Left ventricle myocardium inferior (tissue), 1 donor: ENCODE results near the gene GLG1. TPM values are rescaled to one million over a fixed set of nuclear protein-coding genes. Genes with fewer than 3 reads are reported as not detected.

ENCODE experiments used
- DNase-seq: peaks from one replicate; pipeline ENCODE4 v3.0.0-alpha.2; 2020
- H3K27ac ChIP-seq: fragments of 200-600 bp; replicated peaks from 2 replicates; pipeline ENCODE4 v1.8.0; 2021
- H3K27me3 ChIP-seq: fragments of 200-600 bp; 2 replicates; pipeline ENCODE4 v1.8.0; 2021; ENCODE audit warnings: low read depth
- H3K36me3 ChIP-seq: fragments of 200-600 bp; 2 replicates; pipeline ENCODE4 v1.8.0; 2021
- H3K4me1 ChIP-seq: fragments of 200-600 bp; 2 replicates; pipeline ENCODE4 v1.8.0; 2021
- H3K4me3 ChIP-seq: fragments of 200-600 bp; 2 replicates; pipeline ENCODE4 v1.8.0; 2021; ENCODE audit warnings: mild to moderate bottlenecking, moderate library complexity
- H3K9me3 ChIP-seq: fragments of 200-600 bp; replicated peaks from 2 replicates; pipeline ENCODE4 v1.8.0; 2021
- intact Hi-C: fragments of 100-400 bp; cut with micrococcal nuclease; formaldehyde crosslinking; loops from one replicate; pipeline ENCODE4 v1.11.0; 2022
- total RNA-seq: library from RNA; stranded (reverse); fragmentation: NEBNext Ultra II Directional; extraction: Animal tissue kit (Norgen Biotek cat#: 25700); gene quantifications from one replicate; pipeline ENCODE4 v1.2.1, GENCODE V29; 2021
- TF ChIP-seq, protein P1 (sequence below): fragments of 200-600 bp; IDR thresholded peaks from 2 replicates; pipeline ENCODE4 v1.8.0; 2021; ENCODE audit warnings: antibody characterized with exemption, mild to moderate bottlenecking, borderline replicate concordance
- donor health status: DM: no; HTN: yes; CAD: no; lungs with severe emphysema.

Gene GLG1
- total RNA-seq, 1 donor from 2014 or later: 72.7 TPM

DNA sequence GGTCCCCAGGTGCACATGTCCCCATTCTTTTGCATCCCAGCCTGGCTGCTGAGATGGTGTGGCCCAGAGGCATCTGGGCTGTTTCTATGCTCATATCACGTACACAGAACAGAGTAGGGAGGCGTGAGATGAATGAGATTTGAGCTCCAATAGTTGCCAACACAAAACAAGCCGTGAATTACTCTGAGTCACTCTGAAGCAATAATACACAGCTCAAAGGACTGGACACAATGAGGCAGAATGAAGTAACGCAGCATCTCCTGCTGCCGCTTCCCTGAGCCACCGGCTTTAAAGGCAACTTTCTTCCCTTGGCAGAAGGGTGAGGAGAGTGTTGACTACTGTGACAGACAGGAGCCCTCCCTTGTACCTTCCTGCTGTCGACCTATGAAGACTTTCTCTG is 151.7 kb downstream of the GLG1 start:
- H3K4me3 ChIP-seq: no peak overlapping the region
- H3K36me3 ChIP-seq: peaks cover 89% of the 10 kb centered on the region
- DNase-seq: no peak
- no peaks in the 10 kb centered on the region for H3K27me3 ChIP-seq
- TF ChIP-seq, protein P1, sequence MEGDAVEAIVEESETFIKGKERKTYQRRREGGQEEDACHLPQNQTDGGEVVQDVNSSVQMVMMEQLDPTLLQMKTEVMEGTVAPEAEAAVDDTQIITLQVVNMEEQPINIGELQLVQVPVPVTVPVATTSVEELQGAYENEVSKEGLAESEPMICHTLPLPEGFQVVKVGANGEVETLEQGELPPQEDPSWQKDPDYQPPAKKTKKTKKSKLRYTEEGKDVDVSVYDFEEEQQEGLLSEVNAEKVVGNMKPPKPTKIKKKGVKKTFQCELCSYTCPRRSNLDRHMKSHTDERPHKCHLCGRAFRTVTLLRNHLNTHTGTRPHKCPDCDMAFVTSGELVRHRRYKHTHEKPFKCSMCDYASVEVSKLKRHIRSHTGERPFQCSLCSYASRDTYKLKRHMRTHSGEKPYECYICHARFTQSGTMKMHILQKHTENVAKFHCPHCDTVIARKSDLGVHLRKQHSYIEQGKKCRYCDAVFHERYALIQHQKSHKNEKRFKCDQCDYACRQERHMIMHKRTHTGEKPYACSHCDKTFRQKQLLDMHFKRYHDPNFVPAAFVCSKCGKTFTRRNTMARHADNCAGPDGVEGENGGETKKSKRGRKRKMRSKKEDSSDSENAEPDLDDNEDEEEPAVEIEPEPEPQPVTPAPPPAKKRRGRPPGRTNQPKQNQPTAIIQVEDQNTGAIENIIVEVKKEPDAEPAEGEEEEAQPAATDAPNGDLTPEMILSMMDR: no peak
- no peaks in the 10 kb centered on the region for H3K9me3 ChIP-seq
- intact Hi-C loops: no loop called here
- no peak overlapping the region for H3K27ac ChIP-seq
- peaks cover 13% of the 10 kb centered on the region for H3K4me1 ChIP-seq

DNA sequence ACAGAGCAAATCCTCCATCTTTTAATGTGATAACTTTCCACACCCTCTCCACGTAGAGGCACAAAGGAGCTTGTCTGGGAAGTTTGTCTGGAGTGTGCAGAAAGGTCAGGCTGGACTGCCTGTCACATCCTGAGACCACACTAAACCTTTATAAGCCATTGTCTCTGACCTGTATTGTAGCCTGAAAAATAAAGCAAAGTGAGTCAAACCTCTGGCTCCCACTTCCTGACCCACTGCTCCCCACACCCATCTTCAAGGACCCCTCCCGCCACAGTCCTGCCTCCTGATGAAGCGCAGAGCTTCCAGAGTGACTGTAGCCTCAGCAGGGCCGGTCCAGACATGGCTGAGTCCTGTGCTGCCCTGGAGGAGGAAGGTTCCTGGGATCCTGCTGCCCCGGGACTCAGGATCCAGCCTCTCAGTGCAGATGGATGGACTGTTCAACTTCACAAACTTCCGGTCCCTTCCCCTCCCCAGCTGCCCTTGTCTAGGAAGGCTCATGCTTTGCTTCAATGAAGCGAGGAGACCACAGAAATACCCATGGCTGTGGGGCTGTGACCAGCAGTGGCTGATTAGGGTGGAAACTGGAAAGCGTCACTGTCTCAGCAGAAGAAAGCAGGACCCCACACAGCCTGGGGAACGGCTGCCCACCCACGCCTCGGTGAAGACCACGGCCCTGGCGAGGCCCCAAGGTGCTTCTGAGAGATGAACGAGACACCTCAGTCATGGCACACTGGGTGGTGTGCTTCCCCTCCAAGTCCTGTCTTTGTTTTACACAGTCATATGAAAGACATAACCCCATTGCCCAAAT is 154.8 kb downstream of the GLG1 start:
- intact Hi-C loops: no loop called here
- Histone ChIP-seq H3K9me3 (no peaks in the 10 kb centered on the region), H3K27me3 (no peaks in the 10 kb centered on the region), H3K4me3 (no peak overlapping the region), H3K36me3 (peaks cover 60% of the 10 kb centered on the region), H3K4me1 (peaks cover 41% of the 10 kb centered on the region), H3K27ac (peak overlapping the region; percentile 15)
- TF ChIP-seq, protein P1: no peak
- DNase-seq: no peak

DNA sequence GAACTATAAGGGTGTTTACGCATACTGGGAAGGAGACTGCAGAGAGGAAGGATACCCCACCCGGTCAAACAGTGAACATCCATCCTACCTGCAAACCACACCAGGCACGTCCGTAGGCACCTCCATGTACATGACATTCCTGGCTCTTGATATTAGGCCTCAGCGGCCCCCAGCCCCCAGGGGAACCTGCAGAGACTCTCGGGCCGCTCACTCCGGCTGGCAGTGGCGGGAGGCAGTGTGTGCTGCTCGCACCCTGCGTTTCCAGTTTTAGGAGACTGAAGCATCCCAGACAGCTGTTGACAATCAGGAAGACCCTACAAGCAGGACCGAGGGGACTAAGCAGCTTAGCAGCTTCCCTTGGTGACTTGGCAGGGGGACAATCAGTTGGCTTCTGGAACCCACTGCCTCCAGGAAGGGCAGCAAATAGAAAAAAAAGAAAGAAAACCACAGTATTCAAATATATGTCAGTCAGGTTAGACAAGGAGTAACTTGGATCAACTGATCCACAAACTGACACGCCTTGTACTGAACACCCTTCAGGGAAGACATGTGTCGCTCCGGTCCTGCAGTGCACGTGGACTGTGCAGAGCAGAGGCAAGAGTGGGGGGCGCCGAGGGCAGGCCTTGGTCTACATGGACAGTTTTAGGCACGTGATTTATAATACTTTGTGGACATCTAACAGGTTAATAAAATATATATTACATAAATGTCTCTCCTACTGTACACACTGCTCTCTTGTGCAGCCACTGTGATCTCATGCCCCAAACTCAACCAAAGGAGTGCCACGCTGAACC is 155.8 kb downstream of the GLG1 start:
- no peak overlapping the region for H3K4me3 ChIP-seq
- H3K9me3 ChIP-seq: no peaks in the 10 kb centered on the region
- TF ChIP-seq, protein P1: no peak
- H3K27me3 ChIP-seq: no peaks in the 10 kb centered on the region
- H3K36me3 ChIP-seq: peaks cover 50% of the 10 kb centered on the region
- peak overlapping the region; percentile 93 for H3K27ac ChIP-seq
- peaks cover 49% of the 10 kb centered on the region for H3K4me1 ChIP-seq
- no peak for DNase-seq
- intact Hi-C loops: no loop called here

DNA sequence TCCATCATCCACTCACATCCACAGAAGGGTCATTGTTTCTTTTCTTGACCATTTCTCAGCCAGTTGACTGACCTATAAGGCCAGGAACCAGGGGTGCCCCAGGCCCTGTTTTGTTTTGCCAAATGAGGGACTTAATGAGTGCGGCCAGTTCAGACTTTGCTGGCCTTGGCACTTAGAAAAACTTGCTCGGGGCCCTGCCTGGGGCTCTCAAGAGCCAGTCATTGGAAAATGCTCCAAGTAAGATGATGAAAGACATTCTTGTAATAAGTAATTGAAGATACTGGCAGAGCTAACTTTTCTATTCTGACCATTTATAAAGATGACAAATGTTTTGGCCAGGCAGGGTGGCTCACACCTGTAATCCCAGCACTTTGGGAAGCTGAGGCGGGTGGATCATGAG is 156.7 kb downstream of the GLG1 start:
- TF ChIP-seq, protein P1: no peak
- intact Hi-C loops: no loop called here
- DNase-seq: no peak
- Histone ChIP-seq H3K36me3 (peaks cover 40% of the 10 kb centered on the region), H3K4me3 (no peak overlapping the region), H3K27me3 (no peaks in the 10 kb centered on the region), H3K27ac (peak overlapping the region; percentile 93), H3K4me1 (peaks cover 49% of the 10 kb centered on the region), H3K9me3 (no peaks in the 10 kb centered on the region)

DNA sequence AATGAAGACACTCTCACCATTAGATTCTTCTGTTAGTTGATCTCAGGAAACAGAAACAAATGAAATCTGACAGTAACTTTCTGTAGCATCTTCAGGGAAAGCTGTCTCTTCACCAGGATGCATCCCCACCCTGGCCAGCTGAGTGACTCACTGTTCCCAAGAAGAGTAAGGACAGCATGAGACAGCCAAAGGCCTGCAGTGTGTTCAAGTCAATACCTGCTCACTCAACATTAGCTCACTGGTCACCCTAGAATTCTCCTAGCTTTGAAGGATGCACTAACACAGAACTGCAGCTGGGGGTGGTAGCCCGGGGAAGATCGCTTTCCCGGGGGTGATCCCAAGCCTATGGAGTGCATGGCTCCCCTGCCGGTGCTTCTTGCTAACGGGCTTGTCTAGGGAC is 157.4 kb downstream of the GLG1 start:
- Histone ChIP-seq H3K36me3 (peaks cover 35% of the 10 kb centered on the region), H3K4me3 (no peak overlapping the region), H3K27me3 (no peaks in the 10 kb centered on the region), H3K4me1 (peaks cover 49% of the 10 kb centered on the region), H3K27ac (peak overlapping the region; percentile 93), H3K9me3 (no peaks in the 10 kb centered on the region)
- intact Hi-C loops: no loop called here
- TF ChIP-seq, protein P1: no peak
- DNase-seq: no peak
